A673 (cell line): ENCODE data around the gene MAPKAPK3. TPM values are rescaled to one million over a fixed set of nuclear protein-coding genes. Genes with fewer than 3 reads are reported as not detected.

Source experiments
- Bru-seq: library from RNA; stranded (reverse); fragments of 400-500 nt; gene quantifications from one replicate; lab custom pipeline; 2021; lab: Mats Ljungman, UMichigan
- BruChase-seq, 2 experiments: library from RNA; stranded (reverse); fragments of 400-500 nt; gene quantifications; one replicate each; lab custom pipeline; 2021; lab: Mats Ljungman, UMichigan
- BruUV-seq: library from RNA; stranded (reverse); fragments of 400-500 nt; replicated peaks from 2 replicates; lab custom pipeline; 2021; lab: Mats Ljungman, UMichigan
- CTCF ChIA-PET: fragments of 300-600 bp; sonication (Branson Sonifier 250); formaldehyde crosslinking; loops from one replicate; lab custom pipeline; 2022; ENCODE audit warnings: antibody characterized with exemption; lab: Charles Lee
- POLR2A ChIA-PET: fragments of 300-600 bp; sonication (Branson Sonifier 250); formaldehyde crosslinking; loops from one replicate; lab custom pipeline; 2022; ENCODE audit warnings: antibody characterized with exemption; ENCODE audit not compliant: low non-redundant PET; lab: Charles Lee
- DNase-seq: peaks from one replicate; pipeline ENCODE4 v3.0.0-alpha.2; 2015; ENCODE audit warnings: low spot score
- H3K27ac ChIP-seq: fragments of 200-600 bp; sonication (generic); 2 replicates; pipeline ENCODE4 v1.5.1; 2016; ENCODE audit warnings: mixed run types, low read depth, mild to moderate bottlenecking, mixed read lengths, antibody characterized with exemption, low read length; ENCODE audit not compliant: poor library complexity, severe bottlenecking
- H3K27me3 ChIP-seq: fragments of 200-600 bp; sonication (generic); replicated peaks from 2 replicates; pipeline ENCODE4 v1.6.1; 2017; ENCODE audit warnings: mixed run types, low read depth, mild to moderate bottlenecking, mixed read lengths, antibody characterized with exemption, low read length; ENCODE audit not compliant: insufficient read depth, poor library complexity
- H3K36me3 ChIP-seq: fragments of 200-600 bp; sonication (generic); 2 replicates; pipeline ENCODE4 v1.6.1; 2016; ENCODE audit warnings: mixed run types, mild to moderate bottlenecking, mixed read lengths, antibody characterized with exemption, low read length; ENCODE audit not compliant: insufficient read depth, poor library complexity, severe bottlenecking
- H3K4me1 ChIP-seq: fragments of 200-600 bp; sonication (generic); 2 replicates; pipeline ENCODE4 v1.6.1; 2017; ENCODE audit warnings: mixed run types, mild to moderate bottlenecking, mixed read lengths, antibody characterized with exemption, low read length; ENCODE audit not compliant: insufficient read depth, poor library complexity, severe bottlenecking
- H3K4me3 ChIP-seq: fragments of 200-600 bp; sonication (generic); 2 replicates; pipeline ENCODE4 v1.5.1; 2016; ENCODE audit warnings: low read depth, mixed run types, mild to moderate bottlenecking, mixed read lengths, low read length; ENCODE audit not compliant: poor library complexity, severe bottlenecking
- H3K9me3 ChIP-seq: fragments of 200-600 bp; sonication (generic); 2 replicates; pipeline ENCODE4 v1.6.1; 2016; ENCODE audit warnings: mixed run types, low read depth, mild to moderate bottlenecking, mixed read lengths, antibody characterized with exemption, low read length; ENCODE audit not compliant: poor library complexity, severe bottlenecking
- CTCF ChIP-seq: fragments of 300-800, 200-600 bp; sonication (generic); conservative IDR thresholded peaks from 2 replicates; pipeline ENCODE4 v1.5.1; 2017; ENCODE audit warnings: low read depth, mild to moderate bottlenecking, antibody characterized with exemption, low read length, moderate library complexity, mixed read lengths
- EZH2 ChIP-seq: fragments of 200-600 bp; sonication (generic); IDR thresholded peaks from 2 replicates; pipeline ENCODE4 v1.6.1; 2017; ENCODE audit warnings: borderline replicate concordance, low read depth, mild to moderate bottlenecking, mixed read lengths, antibody characterized with exemption, low read length; ENCODE audit not compliant: poor library complexity, severe bottlenecking
- intact Hi-C: fragments of 100-400 bp; cut with micrococcal nuclease; formaldehyde crosslinking; loops from one replicate; pipeline ENCODE4 v1.10.0; 2022; ENCODE audit not compliant: unreplicated experiment
- long read RNA-seq: library from polyadenylated mRNA; stranded (forward); transcript quantifications from one replicate; pipeline ENCODE4 v2.0.0, GENCODE V29; 2022
- total RNA-seq: library from RNA; stranded (reverse); gene quantifications from 2 replicates; pipeline ENCODE4 v1.2.3, GENCODE V29; 2021

The MAPKAPK3 gene
- total RNA-seq = 15.8 and 17.3 TPM in 2 replicates
- percentile 44 among the genes with signal in this experiment for Bru-seq, nascent RNA
- percentile 45 among the genes with signal in this experiment for BruChase-seq, experiment 1, labeled RNA remaining after a 2-hour chase
- percentile 51 among the genes with signal in this experiment for BruChase-seq, experiment 2, labeled RNA remaining after a 6-hour chase
- long read RNA-seq, transcript MAPKAPK3-201 (11 exons, 2,500 nt) = major isoform, 32 of 50 reads
- long read RNA-seq, transcript MAPKAPK3-208 (11 exons, 2,563 nt) = minor isoform, 7 of 50 reads
- long read RNA-seq, partial matches to known transcripts = 5 of 50 reads
- long read RNA-seq, other reads (novel, unspliced or antisense) = 6 of 50 reads

DNA sequence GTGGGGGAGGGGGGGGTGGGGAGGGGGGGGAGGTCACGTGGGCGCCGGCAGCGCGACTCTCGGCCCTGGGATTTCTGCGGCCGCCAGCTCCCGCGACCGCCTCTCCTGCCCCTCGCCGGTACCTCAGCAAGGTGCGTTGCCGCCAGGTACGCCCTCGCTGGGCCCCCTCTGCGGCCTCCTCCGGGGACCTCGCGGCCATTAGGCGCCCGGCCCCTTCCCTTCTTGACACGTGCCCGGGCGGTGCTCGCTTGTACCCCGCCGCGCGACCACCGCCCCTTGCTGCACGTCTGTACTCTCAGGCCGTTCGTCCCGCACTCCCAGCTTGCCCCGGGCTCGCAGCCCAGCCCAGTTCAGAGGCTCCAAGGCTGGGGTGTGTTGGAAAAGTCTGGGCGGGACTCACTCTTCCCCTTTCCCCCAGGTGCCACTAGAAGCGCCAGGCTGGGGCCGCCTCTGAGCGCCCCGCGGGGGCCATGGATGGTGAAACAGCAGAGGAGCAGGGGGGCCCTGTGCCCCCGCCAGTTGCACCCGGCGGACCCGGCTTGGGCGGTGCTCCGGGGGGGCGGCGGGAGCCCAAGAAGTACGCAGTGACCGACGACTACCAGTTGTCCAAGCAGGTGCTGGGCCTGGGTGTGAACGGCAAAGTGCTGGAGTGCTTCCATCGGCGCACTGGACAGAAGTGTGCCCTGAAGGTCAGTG, at the start of gene MAPKAPK3:
MAPKAPK3 (plus strand) TSS at position 56 of the 696 bp plus-strand sequence; CDS start at position 471, 415 bp downstream.
- no TSS peak for BruUV-seq
- intact Hi-C loops = loop anchor here (2.0 to 10.0 kb wide), 3 partner anchors 756 to 878 kb away; partner anchors contain the start of gene MANF

GRCh38 chr3:50567386-50568167, 49.4 kb upstream of the MAPKAPK3 start, which contains the start of gene C3orf18:
C3orf18 (minus strand) TSS chr3:50567747; CDS start chr3:50565699, 2,048 bp downstream.
- no peak within 1 kb of the TSS for H3K27ac ChIP-seq
- no peaks in the 10 kb centered on the region for H3K27me3 ChIP-seq
- DNase-seq = peak; percentile 80
- peak within 1 kb of the TSS; percentile 62 for H3K4me3 ChIP-seq
- POLR2A ChIA-PET = no interaction called here
- CTCF ChIA-PET = no interaction called here
- TF ChIP-seq CTCF (no peak), EZH2 (no peak)
- H3K4me1 ChIP-seq = no peaks in the 10 kb centered on the region
- intact Hi-C loops = loop anchor here (5.0 kb wide), 1 partner anchor 820 kb away; the partner anchor contains the start of gene MANF
- no peaks in the 10 kb centered on the region for H3K9me3 ChIP-seq
- BruUV-seq = no TSS peak
- H3K36me3 ChIP-seq = no peaks in the 10 kb centered on the region

More for the DNA sequence above, at the start of gene MAPKAPK3:
- ChIA-PET POLR2A (no interaction called here), CTCF (interaction anchor here (1.4 kb wide), 1 partner anchor 755 kb away, joined by 6 read pairs; no protein-coding TSS in a partner anchor)
- peak within 1 kb of the TSS; percentile 59 for H3K4me3 ChIP-seq
- no peaks in the 10 kb centered on the region for H3K9me3 ChIP-seq
- no peaks in the 10 kb centered on the region for H3K36me3 ChIP-seq
- H3K27me3 ChIP-seq = no peaks in the 10 kb centered on the region
- no peak for TF ChIP-seq EZH2
- no peak for TF ChIP-seq CTCF
- DNase-seq = no peak
- H3K4me1 ChIP-seq = peaks cover 3% of the 10 kb centered on the region
- peak within 1 kb of the TSS; percentile 67 for H3K27ac ChIP-seq
